ENCODE results near the gene TBCB. TPM values are rescaled to one million over a fixed set of nuclear protein-coding genes. Genes with fewer than 3 reads are reported as not detected.

TBCB gene
- total and polyA plus RNA-seq, 9 of the 15 experiments (the other 6 are each of a cell fraction or from before 2014, with no cell fraction given), result 3.5 to 115 (median 58.9) TPM

GRCh38 chr19:36115453-36116343 lies at the start of gene TBCB (continued):
- TF ChIP-seq, protein P1, sequence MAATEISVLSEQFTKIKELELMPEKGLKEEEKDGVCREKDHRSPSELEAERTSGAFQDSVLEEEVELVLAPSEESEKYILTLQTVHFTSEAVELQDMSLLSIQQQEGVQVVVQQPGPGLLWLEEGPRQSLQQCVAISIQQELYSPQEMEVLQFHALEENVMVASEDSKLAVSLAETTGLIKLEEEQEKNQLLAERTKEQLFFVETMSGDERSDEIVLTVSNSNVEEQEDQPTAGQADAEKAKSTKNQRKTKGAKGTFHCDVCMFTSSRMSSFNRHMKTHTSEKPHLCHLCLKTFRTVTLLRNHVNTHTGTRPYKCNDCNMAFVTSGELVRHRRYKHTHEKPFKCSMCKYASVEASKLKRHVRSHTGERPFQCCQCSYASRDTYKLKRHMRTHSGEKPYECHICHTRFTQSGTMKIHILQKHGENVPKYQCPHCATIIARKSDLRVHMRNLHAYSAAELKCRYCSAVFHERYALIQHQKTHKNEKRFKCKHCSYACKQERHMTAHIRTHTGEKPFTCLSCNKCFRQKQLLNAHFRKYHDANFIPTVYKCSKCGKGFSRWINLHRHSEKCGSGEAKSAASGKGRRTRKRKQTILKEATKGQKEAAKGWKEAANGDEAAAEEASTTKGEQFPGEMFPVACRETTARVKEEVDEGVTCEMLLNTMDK (IDR thresholded peaks at IDR 0.05; ENCODE audit: borderline replicate concordance, insufficient read depth, low read depth, low read length, poor library complexity, severe bottlenecking), result no peak
- peak in 2 of 3 experiments; percentile 78 to 84 for TF ChIP-seq YY1 (IDR thresholded peaks at IDR 0.05; ENCODE audit: borderline replicate concordance in 1 of 3, control insufficient read depth in 1 of 3, extremely low read depth in 1 of 3, insufficient read depth in 3 of 3, insufficient read length in 1 of 3, insufficient replicate concordance in 2 of 3, low read depth in 1 of 3, low read length in 2 of 3)
- TF ChIP-seq PCBP2 (IDR thresholded peaks at IDR 0.05; ENCODE audit: low read depth, low read length, poor library complexity, severe bottlenecking), result no peak
- TF ChIP-seq ZNF134 (CRISPR knock-in tag; conservative IDR thresholded peaks at IDR 0.05), result no peak
- peak; percentile 4 for TF ChIP-seq CCNT2 (IDR thresholded peaks at IDR 0.05; ENCODE audit: borderline replicate concordance, extremely low read depth, insufficient read length, low read depth, low read length)
- TF ChIP-seq, protein P2, sequence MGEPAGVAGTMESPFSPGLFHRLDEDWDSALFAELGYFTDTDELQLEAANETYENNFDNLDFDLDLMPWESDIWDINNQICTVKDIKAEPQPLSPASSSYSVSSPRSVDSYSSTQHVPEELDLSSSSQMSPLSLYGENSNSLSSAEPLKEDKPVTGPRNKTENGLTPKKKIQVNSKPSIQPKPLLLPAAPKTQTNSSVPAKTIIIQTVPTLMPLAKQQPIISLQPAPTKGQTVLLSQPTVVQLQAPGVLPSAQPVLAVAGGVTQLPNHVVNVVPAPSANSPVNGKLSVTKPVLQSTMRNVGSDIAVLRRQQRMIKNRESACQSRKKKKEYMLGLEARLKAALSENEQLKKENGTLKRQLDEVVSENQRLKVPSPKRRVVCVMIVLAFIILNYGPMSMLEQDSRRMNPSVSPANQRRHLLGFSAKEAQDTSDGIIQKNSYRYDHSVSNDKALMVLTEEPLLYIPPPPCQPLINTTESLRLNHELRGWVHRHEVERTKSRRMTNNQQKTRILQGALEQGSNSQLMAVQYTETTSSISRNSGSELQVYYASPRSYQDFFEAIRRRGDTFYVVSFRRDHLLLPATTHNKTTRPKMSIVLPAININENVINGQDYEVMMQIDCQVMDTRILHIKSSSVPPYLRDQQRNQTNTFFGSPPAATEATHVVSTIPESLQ (CRISPR knock-in tag; IDR thresholded peaks at IDR 0.05), result no peak; the same call in 1 of the 2 replicates
- TF ChIP-seq ZNF384 (IDR thresholded peaks at IDR 0.05; ENCODE audit: low read depth, low read length), result no peak
- TF ChIP-seq JUNB (CRISPR knock-in tag; conservative IDR thresholded peaks at IDR 0.05), result no peak
- TF ChIP-seq EZH2 (IDR thresholded peaks at IDR 0.05; ENCODE audit: borderline replicate concordance, low read depth, low read length), result no peak
- no peak for TF ChIP-seq MIER1 (IDR thresholded peaks at IDR 0.05; ENCODE audit: low read depth)
- TF ChIP-seq RBM14 (IDR thresholded peaks at IDR 0.05; ENCODE audit: borderline replicate concordance, insufficient read depth, low read depth, low read length), result no peak
- TF ChIP-seq CBFB (CRISPR knock-in tag; IDR thresholded peaks at IDR 0.05), result no peak
- no peak for TF ChIP-seq PHF20 (IDR thresholded peaks at IDR 0.05; ENCODE audit: partially characterized antibody)
- no peak for TF ChIP-seq ZNF77 (CRISPR knock-in tag; IDR thresholded peaks at IDR 0.05)
- TF ChIP-seq, protein P3, sequence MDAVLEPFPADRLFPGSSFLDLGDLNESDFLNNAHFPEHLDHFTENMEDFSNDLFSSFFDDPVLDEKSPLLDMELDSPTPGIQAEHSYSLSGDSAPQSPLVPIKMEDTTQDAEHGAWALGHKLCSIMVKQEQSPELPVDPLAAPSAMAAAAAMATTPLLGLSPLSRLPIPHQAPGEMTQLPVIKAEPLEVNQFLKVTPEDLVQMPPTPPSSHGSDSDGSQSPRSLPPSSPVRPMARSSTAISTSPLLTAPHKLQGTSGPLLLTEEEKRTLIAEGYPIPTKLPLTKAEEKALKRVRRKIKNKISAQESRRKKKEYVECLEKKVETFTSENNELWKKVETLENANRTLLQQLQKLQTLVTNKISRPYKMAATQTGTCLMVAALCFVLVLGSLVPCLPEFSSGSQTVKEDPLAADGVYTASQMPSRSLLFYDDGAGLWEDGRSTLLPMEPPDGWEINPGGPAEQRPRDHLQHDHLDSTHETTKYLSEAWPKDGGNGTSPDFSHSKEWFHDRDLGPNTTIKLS (IDR thresholded peaks at IDR 0.05; ENCODE audit: borderline replicate concordance, low read depth), result no peak

Data from K562 (cell line).